ENCODE results near the gene PI4K2B.
"Not testable (repeated sequence)": the region's sequence is repeated elsewhere in the genome, so short reads cannot be mapped to it uniquely, and the experiment has no call there.

PI4K2B gene

DNA sequence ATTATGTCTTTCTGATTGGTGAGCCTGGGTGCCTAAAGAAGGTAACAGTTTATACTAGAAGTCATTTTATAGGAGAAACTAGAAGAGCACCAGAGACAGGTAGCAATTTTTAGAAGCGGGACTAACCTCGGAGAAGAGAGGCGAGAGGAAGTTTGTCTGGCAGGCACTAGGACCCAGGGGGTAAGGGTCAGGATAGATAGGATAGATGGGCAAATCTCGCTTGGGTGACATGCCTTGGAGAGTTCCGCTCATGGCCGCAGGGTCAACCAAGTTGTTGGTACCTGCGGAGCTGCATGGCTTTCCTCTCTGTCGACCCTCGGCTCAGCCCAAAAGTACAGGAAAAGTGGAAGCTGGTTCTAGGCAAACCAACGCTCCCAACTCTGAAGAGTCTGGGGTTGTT lies 11.3 kb downstream of the PI4K2B start:
- DNase-seq, result no peak

GRCh38 chr4:25246680-25247611 lies 13.1 kb downstream of the PI4K2B start:
- DNase-seq, result no peak

DNA sequence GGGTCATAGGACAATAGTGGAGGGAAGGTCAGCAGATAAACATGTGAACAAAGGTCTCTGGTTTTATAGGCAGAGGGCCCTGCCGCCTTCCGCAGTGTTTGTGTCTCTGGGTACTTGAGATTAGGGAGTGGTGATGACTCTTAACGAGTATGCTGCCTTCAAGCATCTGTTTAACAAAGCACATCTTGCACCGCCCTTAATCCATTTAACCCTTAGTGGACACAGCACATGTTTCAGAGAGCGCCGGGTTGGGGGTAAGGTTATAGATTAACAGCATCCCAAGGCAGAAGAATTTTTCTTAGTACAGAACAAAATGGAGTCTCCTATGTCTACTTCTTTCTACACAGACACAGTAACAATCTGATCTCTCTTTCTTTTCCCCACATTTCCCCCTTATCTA lies 15.0 kb downstream of the PI4K2B start:
- not testable (repeated sequence) for DNase-seq

GRCh38 chr4:25249494-25249893 lies 15.7 kb downstream of the PI4K2B start:
- DNase-seq, result not testable (repeated sequence)

DNA sequence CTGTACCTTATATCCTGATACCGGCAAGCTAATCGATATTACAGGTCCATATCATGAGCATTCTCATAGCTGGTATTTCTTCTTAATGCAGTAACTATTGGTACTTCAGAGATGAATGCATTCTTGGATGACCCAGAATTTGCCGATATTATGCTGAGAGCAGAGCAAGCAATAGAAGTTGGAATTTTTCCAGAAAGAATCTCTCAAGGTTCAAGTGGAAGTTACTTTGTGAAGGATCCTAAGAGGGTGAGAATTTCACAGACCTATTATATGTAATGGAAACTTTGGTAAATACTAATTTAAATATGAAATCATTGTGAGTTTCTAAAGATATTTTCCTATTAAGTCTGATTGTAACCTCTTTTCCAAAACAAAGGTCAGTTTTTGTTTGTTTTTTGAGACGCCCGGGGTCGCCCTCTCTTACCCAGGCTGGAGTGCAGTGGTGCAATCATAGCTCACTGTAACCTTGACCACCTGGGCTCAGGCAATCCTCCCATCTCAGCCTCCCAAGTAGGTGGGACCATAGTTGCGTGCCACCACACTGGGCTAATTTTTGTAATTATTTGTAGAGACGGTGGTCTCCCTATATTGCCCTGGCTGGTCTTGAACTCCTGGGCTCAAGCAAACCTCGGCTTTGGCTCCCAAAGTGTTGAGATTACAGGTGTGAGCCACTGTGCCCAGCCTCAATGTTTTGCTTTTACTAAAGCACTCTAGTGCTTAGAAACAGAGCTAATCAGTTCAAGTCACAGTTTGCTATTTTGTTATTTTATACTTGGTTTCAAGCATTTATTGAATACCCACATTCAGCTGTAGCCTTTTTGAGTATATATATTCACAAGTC lies 18.6 kb downstream of the PI4K2B start:
- no peak for DNase-seq

DNA sequence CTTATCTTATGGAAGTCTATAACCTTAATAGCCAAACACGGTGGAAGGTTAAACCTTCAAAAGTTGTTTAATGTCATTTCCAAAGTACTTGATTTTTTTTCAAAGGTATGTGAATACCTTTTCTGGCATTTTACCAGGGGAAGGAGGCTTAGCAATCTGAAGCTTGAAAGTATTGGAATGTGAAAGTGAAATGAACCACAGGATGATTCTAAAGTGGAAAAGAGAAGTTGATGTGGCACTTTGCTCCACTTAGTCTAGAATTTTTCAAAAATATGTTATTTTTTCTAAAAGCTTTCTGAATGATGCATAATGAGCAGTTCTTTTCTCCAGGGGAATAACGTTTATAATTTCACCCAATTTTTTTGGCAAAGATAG lies 19.2 kb downstream of the PI4K2B start:
- no peak for DNase-seq

- DNase-seq, result not testable (repeated sequence)
Observed at GRCh38 chr4:25253786-25254185, 20.0 kb downstream of the PI4K2B start.

DNA sequence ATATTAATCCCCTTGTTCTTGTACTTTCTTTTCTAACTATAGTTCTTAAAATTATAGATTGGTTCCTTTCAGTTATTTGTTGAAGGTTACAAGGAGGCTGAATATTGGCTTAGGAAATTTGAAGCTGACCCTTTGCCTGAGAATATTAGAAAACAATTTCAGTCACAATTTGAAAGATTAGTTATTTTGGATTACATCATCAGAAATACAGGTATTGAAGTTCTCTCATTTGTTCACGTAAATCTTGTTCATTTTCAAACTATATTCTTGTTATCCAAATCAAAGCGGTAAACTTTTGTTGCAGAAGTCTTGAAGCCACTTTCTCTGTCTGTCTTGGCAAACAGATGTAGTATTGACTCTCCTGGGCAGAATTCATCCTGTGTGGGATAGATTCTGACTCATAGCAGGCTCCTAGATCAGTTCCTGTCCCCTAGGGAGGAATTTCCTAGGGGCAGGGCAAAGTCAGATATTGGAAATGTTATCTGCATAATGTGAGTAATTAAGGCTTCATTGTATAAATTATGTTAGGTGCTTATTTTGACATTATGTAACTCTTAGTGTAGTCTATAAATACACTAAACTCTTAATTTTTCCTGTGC lies 25.2 kb downstream of the PI4K2B start:
- no peak for DNase-seq

DNA sequence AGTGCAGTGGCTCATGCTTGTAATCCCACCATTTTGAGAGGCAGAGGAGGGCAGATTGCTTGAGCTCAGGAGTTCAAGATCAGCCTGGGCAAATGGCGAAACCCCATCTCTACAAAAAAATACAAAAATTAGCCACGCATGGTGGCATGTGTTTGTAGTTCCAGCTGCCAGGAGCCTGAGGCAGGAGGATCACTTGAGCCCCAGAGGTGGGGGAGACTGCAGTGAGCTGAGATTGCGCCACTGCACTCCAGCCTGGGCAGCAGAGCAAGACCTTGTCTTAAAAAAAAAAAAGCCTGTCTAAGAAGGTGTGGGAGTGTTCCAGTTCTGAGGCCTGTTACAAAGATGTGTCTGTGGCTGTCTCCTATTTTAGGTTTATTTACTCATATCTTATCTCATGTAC lies 38.0 kb downstream of the PI4K2B start:
- no peak for DNase-seq

DNA sequence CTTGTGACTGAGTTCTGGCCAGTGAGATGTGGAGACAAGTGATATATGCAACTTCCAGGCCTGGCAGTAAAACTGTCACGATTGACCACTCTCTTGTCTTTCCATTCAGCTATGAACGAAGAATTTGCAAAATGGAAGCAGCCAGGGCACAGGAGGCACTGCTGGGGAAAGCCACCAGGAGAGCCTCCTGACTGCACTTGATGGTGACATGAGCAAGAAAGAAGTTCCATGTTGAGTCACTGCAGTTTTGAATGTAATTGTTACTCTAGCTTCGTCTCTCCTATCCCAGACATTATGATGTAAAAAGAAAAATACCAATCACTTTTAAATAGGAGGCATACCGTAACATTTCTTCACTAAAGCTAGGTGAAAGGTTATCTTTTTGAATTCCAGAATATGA lies 46.4 kb downstream of the PI4K2B start:
- DNase-seq, result no peak

- no peak for DNase-seq
Observed at GRCh38 chr4:25283948-25284347, 50.1 kb downstream of the PI4K2B start.

GRCh38 chr4:25284466-25284865 lies 50.6 kb downstream of the PI4K2B start:
- no peak for DNase-seq

DNA sequence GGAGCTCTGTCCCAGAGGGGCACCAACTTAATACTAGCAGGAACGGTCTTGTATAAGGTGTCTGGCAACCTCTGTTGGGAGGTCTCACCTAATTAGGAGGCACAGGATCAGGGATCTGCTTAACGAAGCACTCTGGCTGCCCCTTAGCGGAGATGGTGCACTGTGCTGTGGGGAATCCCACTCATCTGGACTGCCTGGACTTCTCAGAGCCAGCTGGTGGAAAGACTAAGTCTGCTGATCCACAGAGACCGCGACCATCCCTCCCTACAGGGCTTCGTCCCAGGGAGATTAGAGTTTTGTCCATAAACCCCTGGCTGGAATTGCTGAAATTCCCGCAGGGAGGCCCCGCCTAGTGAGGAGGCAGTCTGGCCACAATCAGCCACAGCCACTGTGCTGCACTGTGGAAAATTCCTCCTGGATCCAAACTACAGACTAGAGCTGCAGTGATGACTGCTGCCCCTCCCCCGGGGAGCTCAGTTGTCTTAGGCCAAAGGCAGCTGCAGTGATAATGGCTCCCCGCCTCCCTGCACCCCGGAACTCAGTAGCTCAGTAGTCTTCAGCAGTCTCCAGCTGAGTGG lies 56.7 kb downstream of the PI4K2B start:
- no peak for DNase-seq

DNA sequence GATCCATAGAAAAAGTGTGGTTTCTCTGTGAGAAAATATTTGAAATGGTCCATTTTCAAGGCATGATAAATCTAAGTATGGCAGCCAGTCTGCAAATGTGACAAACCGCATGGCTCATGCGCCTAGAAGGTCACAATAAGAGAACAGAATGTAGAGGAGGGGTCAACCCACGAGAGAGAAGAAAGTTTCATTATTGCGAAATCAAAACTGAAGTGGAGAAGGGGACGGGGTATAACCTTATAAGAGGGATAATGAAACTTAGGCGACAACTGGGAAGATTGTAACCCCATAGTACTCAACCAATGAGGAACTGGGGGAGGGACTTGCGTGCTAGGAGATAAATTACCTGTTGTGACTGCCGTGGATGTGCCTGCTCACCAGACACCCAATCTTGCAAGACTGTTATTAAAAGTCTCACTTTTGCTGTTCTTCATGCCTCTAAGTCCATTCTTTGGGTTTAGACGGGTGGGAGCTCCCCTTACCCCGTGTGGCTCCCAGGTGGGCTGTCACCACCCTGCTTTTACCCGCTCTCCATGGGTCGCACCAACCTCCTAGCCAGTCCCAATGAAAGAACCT lies 57.4 kb downstream of the PI4K2B start:
- DNase-seq, result no peak

GRCh38 chr4:25297528-25298242 lies 63.9 kb downstream of the PI4K2B start:
- DNase-seq, result no peak

DNA sequence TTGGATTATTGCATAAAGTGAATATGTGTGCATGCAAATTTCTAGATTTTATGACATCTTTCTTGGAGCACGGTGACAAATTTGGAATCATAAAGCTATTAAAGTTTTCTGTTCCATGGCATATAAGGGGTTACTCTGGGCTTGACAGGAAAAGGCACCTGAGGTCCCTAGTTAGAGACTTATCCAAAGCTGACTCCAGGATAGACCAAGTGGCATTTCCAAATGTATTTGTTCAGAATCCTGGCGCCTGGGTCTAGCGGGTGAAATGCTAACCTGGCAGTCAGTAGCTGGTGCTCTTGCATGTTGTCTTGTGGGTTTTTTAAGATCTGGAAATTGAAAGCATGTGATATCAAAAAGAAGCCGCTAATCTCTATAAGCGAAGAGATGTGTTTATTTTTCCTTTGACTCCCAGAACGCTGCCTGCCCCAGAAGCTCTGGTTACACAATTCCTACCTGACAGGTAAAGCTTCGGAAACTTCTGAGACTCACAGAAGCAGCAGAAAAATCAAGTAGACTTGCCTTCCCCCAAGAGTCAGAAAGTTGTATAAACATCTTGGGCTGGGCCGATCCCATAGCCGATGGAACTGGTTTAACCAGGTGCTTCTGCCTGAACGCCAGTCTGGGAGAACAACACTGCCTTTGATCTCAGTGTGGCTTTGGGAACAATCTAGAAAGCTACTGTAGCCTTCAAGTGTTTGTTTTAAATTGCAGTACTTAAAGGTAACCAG lies 65.8 kb downstream of the PI4K2B start:
- DNase-seq, result no peak

DNA sequence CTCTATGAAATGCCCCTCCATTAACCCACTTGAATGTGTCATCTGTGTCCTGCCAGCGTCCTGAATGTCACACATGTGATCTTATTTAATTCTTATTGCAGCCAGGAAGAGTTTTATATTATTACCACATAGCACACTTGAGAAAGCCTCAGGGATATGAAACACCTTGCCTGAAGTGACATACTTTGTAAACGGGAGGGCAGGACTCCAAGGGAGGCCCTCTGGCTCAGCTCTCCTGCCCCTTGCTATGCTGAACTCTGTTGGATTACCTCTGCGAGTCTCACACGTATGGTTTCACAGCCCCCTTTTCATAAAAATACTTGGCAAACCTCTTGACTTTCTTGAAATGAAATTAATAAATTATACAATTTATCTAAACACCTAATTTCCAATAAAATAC lies 67.6 kb downstream of the PI4K2B start:
- no peak for DNase-seq

- no peak for DNase-seq
Observed at GRCh38 chr4:25302626-25303025, 68.8 kb downstream of the PI4K2B start.

- no peak for DNase-seq
Observed at GRCh38 chr4:25303578-25303977, 69.7 kb downstream of the PI4K2B start.

- no peak for DNase-seq
Observed at GRCh38 chr4:25306518-25307057, 72.8 kb downstream of the PI4K2B start.

DNA sequence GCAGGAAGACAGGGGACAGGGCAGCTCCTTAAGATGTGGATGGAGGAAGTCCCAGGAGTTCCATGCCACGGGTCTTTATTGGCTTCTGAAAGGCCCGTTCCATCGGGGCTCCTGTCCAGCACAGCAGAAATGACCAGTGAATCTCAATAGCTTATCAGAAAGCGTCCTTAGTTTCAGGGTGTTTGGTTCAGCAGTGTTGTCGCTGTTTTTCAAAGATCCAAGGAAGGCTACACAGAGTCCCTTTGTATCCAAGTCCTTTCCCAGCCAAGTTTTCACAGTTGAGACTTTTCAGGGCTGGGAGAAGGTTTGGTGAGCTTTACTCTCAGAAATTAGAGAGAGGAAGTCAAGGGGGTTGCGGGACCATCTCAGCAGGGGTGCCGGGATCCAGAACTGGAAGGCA lies 73.8 kb downstream of the PI4K2B start:
- no peak for DNase-seq
